Heart left ventricle (tissue), 16 donors: ENCODE data around the gene USP1. TPM values are rescaled to one million over a fixed set of nuclear protein-coding genes. Genes with fewer than 3 reads are reported as not detected.

Experiments used
- ATAC-seq, 4 donors: fragments of 200-7000 bp; cut with Tn5 transposase; one replicate each; pipeline ENCODE4 v1.9.1; 2020 to 2022; ENCODE audit warnings: moderate library complexity in 4 of 4, mild to moderate bottlenecking in 3 of 4, moderate number of reproducible peaks in 1 of 4
- DNase-seq, 5 donors: peaks; one replicate each; pipeline ENCODE4 v3.0.0-alpha.2; 2020
- H3K27ac ChIP-seq, 12 donors: fragments of 200-600 bp; sonication (generic) in 4 of 12; one replicate each; pipeline versions ENCODE4 v1.5.0 to v1.8.0; 2016 to 2022; ENCODE audit warnings: mild to moderate bottlenecking in 2 of 12
- H3K27me3 ChIP-seq, 9 donors: fragments of 200-600 bp; sonication (generic) in 2 of 9; one replicate each; pipeline versions ENCODE4 v1.5.1 to v1.8.0; 2016 to 2022; ENCODE audit warnings: mild to moderate bottlenecking in 3 of 9
- H3K36me3 ChIP-seq, 9 donors: fragments of 200-600 bp; sonication (generic) in 2 of 9; one replicate each; pipeline versions ENCODE4 v1.5.0 to v1.8.0; 2018 to 2022; ENCODE audit warnings: mild to moderate bottlenecking in 2 of 9
- H3K4me1 ChIP-seq, 12 donors: fragments of 200-600 bp; sonication (generic) in 4 of 12; one replicate each; pipeline versions ENCODE4 v1.5.0 to v1.8.0; 2016 to 2022; ENCODE audit warnings: mild to moderate bottlenecking in 3 of 12
- H3K4me3 ChIP-seq, 12 donors: fragments of 200-600 bp; sonication (generic) in 4 of 12; one replicate each; pipeline versions ENCODE4 v1.5.0 to v1.8.0; 2017 to 2022; ENCODE audit warnings: mild to moderate bottlenecking in 9 of 12, moderate library complexity in 4 of 12
- H3K9me3 ChIP-seq, 12 donors: fragments of 200-600 bp; sonication (generic) in 4 of 12; one replicate each; pipeline versions ENCODE4 v1.5.0 to v1.8.0; 2016 to 2022; ENCODE audit warnings: mild to moderate bottlenecking in 1 of 12
- CTCF ChIP-seq, 12 donors: fragments of 200-600 bp; sonication (generic) in 4 of 12; IDR thresholded peaks; one replicate each; pipeline versions ENCODE4 v1.5.0 to v1.8.0; 2018 to 2022; ENCODE audit warnings: antibody characterized with exemption in 12 of 12, mild to moderate bottlenecking in 5 of 12
- POLR2A ChIP-seq, 2 donors: fragments of 450-650 bp; IDR thresholded peaks; one replicate each; pipeline ENCODE4 v1.6.1; 2017; ENCODE audit warnings: antibody characterized with exemption in 2 of 2, mild to moderate bottlenecking in 2 of 2, moderate library complexity in 2 of 2
- WGBS, 4 donors: extraction: QIAGEN DNeasy Blood & Tissue Kit in 2 of 4; methylation state at CpG; one replicate each; pipeline versions ENCODE4 v1.1.5 to v1.1.7; 2013 to 2018; 5-methylcytosine and 5-hydroxymethylcytosine counted together
- intact Hi-C, 10 donors: fragments of 100-400 bp; cut with DNase I; formaldehyde crosslinking; loops; one replicate each; pipeline versions ENCODE4 v1.11.1 to v1.14.2; 2022
- polyA plus RNA-seq, 2 donors: library from polyadenylated mRNA; stranded (reverse); fragments of 200-250 nt; gene quantifications; one replicate each; pipeline ENCODE4 v1.2.3, GENCODE V29; 2013
- total RNA-seq, 9 donors: library from RNA; depleted of rRNA in 2 of 9; stranded (reverse); fragments of >200 nt in 2 of 9; fragmentation: NEBNext Ultra II Directional in 3 of 9; extraction: Animal tissue kit (Norgen Biotek cat#: 25700) in 3 of 9; gene quantifications; one replicate each; pipeline versions ENCODE4 v1.1.0 to v1.2.4, GENCODE V29; 2016 to 2023
- donor health status: ischemic (EF 13 %, LVEDD 7.1; RV severe dilation, severe dysfunction).
- donor health status: healthy with polysubstance abuse.
- donor health status: DM: no; HTN: yes; CAD: no.
- donor health status: DM: no; HTN: no; CAD: no.
- donor health status: ischemic (EF 25% LVEDD 6.9; RV normal size, moderate dysfunction).
- donor health status: ischemic (EF 25% LVEDD 5.7; RV mildly dilated, moderate dysfunction).
- donor health status: healthy.
- donor health status: DM: yes; HTN: yes; CAD: no.
- donor health status: ischemic (EF 35%, LVEDD 5.7; RV mildly dilated, moderate dysfunction).
- donor health status: nonischemic (EF 11% LVEDD 7.7; RV severe dilation, severe dysfunction).
- donor health status: DM: yes; HTN: yes; CAD: no.
- donor health status: PGD.
- donor health status: ischemic (EF 29% LVEDD 5.4; RV normal size, mild dysfunction).
- donor health status: nonischemic (EF 23%, LVEDD 6.1; RV moderate dilation, normal function).

USP1 gene
- total and polyA plus RNA-seq, 11 donors = 4.8 to 17.9 (median 12.7) TPM

GRCh38 chr1:62452951-62453350 lies 16.1 kb downstream of the USP1 start:
- TF ChIP-seq POLR2A (IDR thresholded peaks at IDR 0.05) = no peak
- no peak for TF ChIP-seq CTCF (IDR thresholded peaks at IDR 0.05)
- WGBS, 4 donors = 98 to 100% (median 100%) methylated on average over 1 of the region's 1 CpG
- Histone ChIP-seq H3K4me1 (peaks cover 0 to 7% (median 0%) of the 10 kb centered on the region in 12 donors), H3K4me3 (no peak overlapping the region), H3K9me3 (no peaks in the 10 kb centered on the region), H3K27ac (no peak overlapping the region), H3K27me3 (no peaks in the 10 kb centered on the region), H3K36me3 (peaks cover 0 to 95% (median 79%) of the 10 kb centered on the region in 9 donors)
- intact Hi-C loops = no loop called here
- ATAC-seq (no peak), DNase-seq (no peak)

GRCh38 chr1:62457955-62458354 lies 21.1 kb downstream of the USP1 start:
- WGBS, 4 donors = 68 to 85% (median 78%) methylated on average over 7 of the region's 7 CpGs
- Histone ChIP-seq H3K9me3 (peaks cover 0 to 5% (median 0%) of the 10 kb centered on the region in 12 donors), H3K4me3 (no peak overlapping the region), H3K27me3 (no peaks in the 10 kb centered on the region), H3K27ac (no peak overlapping the region), H3K4me1 (no peaks in the 10 kb centered on the region), H3K36me3 (peaks cover 0 to 54% (median 29%) of the 10 kb centered on the region in 9 donors)
- intact Hi-C loops = no loop called here
- no peak for DNase-seq
- no peak for TF ChIP-seq POLR2A (IDR thresholded peaks at IDR 0.05)
- no peak for TF ChIP-seq CTCF (IDR thresholded peaks at IDR 0.05)
- ATAC-seq = no peak

- H3K4me1 ChIP-seq = no peaks in the 10 kb centered on the region
- 92 to 96% (median 96%) methylated on average over 3 of the region's 3 CpGs for whole genome bisulfite sequencing, 4 donors
- no peak for TF ChIP-seq POLR2A (IDR thresholded peaks at IDR 0.05)
- no peak for TF ChIP-seq CTCF (IDR thresholded peaks at IDR 0.05)
- H3K27ac ChIP-seq = no peak overlapping the region
- no peaks in the 10 kb centered on the region for H3K27me3 ChIP-seq
- H3K36me3 ChIP-seq = peaks cover 0 to 38% (median 16%) of the 10 kb centered on the region in 9 donors
- no peak for DNase-seq
- intact Hi-C loops = no loop called here
- no peak overlapping the region for H3K4me3 ChIP-seq
- no peak for ATAC-seq
- peaks cover 0 to 5% (median 0%) of the 10 kb centered on the region in 12 donors for H3K9me3 ChIP-seq
Measured at GRCh38 chr1:62462370-62462769, 25.5 kb downstream of the USP1 start.

GRCh38 chr1:62467092-62467491 lies 30.2 kb downstream of the USP1 start:
- ATAC-seq = no peak
- peaks cover 0 to 26% (median 3%) of the 10 kb centered on the region in 12 donors for H3K9me3 ChIP-seq
- DNase-seq = no peak
- H3K27me3 ChIP-seq = no peaks in the 10 kb centered on the region
- H3K27ac ChIP-seq = no peak overlapping the region
- H3K4me3 ChIP-seq = no peak overlapping the region
- intact Hi-C loops = no loop called here
- no peaks in the 10 kb centered on the region for H3K4me1 ChIP-seq
- H3K36me3 ChIP-seq = peaks cover 0 to 48% (median 38%) of the 10 kb centered on the region in 9 donors
- TF ChIP-seq CTCF (IDR thresholded peaks at IDR 0.05) = no peak
